BJ (cell line): ENCODE measurements around the gene EXOC3L4. TPM values are rescaled to one million over a fixed set of nuclear protein-coding genes. Genes with fewer than 3 reads are reported as not detected.

Experiments
- CTCF ChIA-PET: fragments of 350-600 bp; formaldehyde crosslinking; extraction: SDS; loops from one replicate; lab custom pipeline; 2021; ENCODE audit warnings: antibody characterized with exemption, inconsistent platforms; lab: Yijun Ruan, JAX
- POLR2A ChIA-PET: fragments of 300-600 bp; sonication (Branson Sonifier 250); formaldehyde crosslinking; extraction: SDS; loops from one replicate; lab custom pipeline; 2021; ENCODE audit warnings: antibody characterized with exemption; lab: Charles Lee
- DNase-seq: peaks from one replicate; pipeline ENCODE4 v3.0.0-alpha.2; 2011; ENCODE audit warnings: low read depth
- H3K27me3 ChIP-seq: 2 replicates; pipeline ENCODE4 v1.6.0; 2011; ENCODE audit warnings: low read length; ENCODE audit not compliant: control insufficient read depth, insufficient read depth
- H3K36me3 ChIP-seq: 2 replicates; pipeline ENCODE4 v1.5.1; 2011; ENCODE audit warnings: low read length; ENCODE audit not compliant: control insufficient read depth, insufficient read depth
- H3K4me3 ChIP-seq: 2 replicates; pipeline ENCODE4 v1.5.1; 2011; ENCODE audit warnings: low read depth, mild to moderate bottlenecking, control low read depth, low read length
- polyA plus RNA-seq: library from polyadenylated mRNA; depleted of rRNA; stranded (reverse); fragments of >200 nt; gene quantifications from 2 replicates; pipeline ENCODE4 v1.2.3, GENCODE V29; 2011
- TF ChIP-seq, protein P1 (sequence below): IDR thresholded peaks from 2 replicates; pipeline ENCODE4 v1.5.1; 2011; ENCODE audit warnings: low read depth, mild to moderate bottlenecking, control low read depth, inconsistent platforms, low read length, moderate library complexity; ENCODE audit not compliant: insufficient read depth

EXOC3L4 gene
- polyA plus RNA-seq, 1 experiment = not detected

GRCh38 chr14:103123634-103124500, 29.3 kb downstream of the EXOC3L4 start:
- POLR2A ChIA-PET = no interaction called here
- H3K27me3 ChIP-seq = no peaks in the 10 kb centered on the region; the same call in 1 of the 2 replicates
- no peak for DNase-seq
- peaks cover 1% of the 10 kb centered on the region; the same call in 1 of the 2 replicates for H3K36me3 ChIP-seq
- CTCF ChIA-PET = interaction anchor here (0.5 to 1.6 kb wide), 7 partner anchors 11 to 293 kb away, joined by 3 to 7 read pairs (median 5); no protein-coding TSS in a partner anchor
- peak overlapping the region; percentile 57 for H3K4me3 ChIP-seq
- TF ChIP-seq, protein P1, sequence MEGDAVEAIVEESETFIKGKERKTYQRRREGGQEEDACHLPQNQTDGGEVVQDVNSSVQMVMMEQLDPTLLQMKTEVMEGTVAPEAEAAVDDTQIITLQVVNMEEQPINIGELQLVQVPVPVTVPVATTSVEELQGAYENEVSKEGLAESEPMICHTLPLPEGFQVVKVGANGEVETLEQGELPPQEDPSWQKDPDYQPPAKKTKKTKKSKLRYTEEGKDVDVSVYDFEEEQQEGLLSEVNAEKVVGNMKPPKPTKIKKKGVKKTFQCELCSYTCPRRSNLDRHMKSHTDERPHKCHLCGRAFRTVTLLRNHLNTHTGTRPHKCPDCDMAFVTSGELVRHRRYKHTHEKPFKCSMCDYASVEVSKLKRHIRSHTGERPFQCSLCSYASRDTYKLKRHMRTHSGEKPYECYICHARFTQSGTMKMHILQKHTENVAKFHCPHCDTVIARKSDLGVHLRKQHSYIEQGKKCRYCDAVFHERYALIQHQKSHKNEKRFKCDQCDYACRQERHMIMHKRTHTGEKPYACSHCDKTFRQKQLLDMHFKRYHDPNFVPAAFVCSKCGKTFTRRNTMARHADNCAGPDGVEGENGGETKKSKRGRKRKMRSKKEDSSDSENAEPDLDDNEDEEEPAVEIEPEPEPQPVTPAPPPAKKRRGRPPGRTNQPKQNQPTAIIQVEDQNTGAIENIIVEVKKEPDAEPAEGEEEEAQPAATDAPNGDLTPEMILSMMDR = peak; percentile 57

DNA sequence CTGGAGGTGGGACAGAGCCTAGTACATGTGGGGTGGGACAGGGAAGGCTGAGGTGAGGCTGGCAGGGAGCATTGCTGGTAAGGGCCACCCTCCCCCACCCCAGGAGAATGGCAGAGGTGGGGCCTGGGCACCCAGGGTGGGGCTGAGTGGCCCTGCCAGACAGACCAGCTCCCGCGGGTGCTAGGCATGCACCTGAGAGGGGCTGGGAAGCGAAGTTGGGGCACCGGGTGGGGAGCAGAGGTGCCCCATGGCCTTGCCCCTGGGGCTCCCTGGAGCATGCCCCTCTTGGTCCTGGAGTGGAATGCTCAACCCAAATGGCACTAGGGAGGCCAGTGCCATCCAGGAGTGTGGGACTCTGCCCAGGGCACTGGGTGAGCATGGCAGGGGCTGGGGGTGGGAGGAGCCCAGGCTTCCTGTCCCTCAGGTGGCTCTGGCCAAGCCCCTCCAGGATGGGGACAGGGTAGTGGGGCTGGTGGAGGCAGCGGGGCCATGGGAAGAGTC, 30.0 kb downstream of the EXOC3L4 start:
- no peak for DNase-seq
- CTCF ChIA-PET = interaction anchor here (0.8 to 1.6 kb wide), 6 partner anchors 10 to 26 kb away, joined by 3 to 7 read pairs (median 5); no protein-coding TSS in a partner anchor
- peaks cover 1% of the 10 kb centered on the region; the same call in 1 of the 2 replicates for H3K36me3 ChIP-seq
- no peaks in the 10 kb centered on the region; the same call in 1 of the 2 replicates for H3K27me3 ChIP-seq
- TF ChIP-seq, protein P1 = no peak
- H3K4me3 ChIP-seq = peak overlapping the region; percentile 57
- POLR2A ChIA-PET = interaction anchor here (0.5 kb wide), 1 partner anchor 177 kb away, joined by 5 read pairs; no protein-coding TSS in a partner anchor

DNA sequence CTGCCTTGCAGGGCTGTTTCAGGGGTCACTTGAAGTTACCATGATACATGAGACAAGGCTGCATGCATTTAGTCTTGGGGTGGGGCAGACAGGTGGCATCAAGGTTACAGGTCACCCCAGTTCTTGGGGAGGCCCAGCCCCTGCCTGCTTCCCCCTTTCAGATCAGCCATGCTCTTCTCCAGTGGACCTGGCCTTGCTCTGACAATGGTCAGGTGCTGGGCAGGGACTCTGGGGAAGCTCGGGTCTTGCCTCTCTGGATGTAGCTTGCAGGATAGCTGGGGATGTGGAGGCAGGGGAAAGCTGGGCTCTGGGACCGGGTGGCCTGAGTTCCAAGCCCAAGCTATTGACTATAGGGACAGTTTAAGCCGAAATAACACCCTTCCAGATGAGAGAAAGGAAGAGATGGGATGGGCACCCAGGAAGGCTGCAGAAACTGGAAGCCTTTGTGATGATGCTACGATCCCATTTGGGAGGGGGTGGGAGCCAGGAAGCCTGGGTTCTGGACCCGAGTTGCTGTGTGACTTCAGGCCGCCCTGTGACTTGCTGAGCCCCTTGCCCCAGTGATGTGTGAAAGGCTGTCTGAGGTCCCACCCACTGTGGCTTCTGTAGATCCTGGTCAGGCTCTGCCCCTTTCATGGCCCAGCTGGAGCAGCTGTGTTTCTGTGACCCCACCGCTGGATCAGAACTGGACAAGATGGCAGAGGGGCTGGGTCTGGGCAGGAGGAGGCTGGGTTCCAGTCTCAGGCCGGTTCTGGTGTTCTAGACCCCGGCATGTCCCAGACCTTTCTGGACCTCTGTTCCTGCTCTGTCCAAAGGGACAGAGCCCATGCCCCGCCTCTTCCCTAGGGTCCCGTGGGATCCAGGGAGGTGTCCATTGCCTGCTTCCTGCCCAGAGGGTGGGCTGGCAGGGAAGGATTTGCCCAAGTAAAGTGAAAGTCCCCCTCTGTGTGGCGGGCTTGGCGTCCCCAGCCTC, 30.9 kb downstream of the EXOC3L4 start:
- Histone ChIP-seq H3K4me3 (no peak overlapping the region), H3K36me3 (peaks cover 6% of the 10 kb centered on the region), H3K27me3 (no peaks in the 10 kb centered on the region; the same call in 1 of the 2 replicates)
- ChIA-PET CTCF (interaction anchor here (1.0 to 3.3 kb wide), 5 partner anchors 9 to 54 kb away, joined by 3 to 22 read pairs (median 3); no protein-coding TSS in a partner anchor), POLR2A (interaction anchor here (0.5 to 0.6 kb wide), 2 partner anchors 10 to 176 kb away, joined by 3 to 5 read pairs; no protein-coding TSS in a partner anchor)
- TF ChIP-seq, protein P1 = no peak
- DNase-seq = no peak

DNA sequence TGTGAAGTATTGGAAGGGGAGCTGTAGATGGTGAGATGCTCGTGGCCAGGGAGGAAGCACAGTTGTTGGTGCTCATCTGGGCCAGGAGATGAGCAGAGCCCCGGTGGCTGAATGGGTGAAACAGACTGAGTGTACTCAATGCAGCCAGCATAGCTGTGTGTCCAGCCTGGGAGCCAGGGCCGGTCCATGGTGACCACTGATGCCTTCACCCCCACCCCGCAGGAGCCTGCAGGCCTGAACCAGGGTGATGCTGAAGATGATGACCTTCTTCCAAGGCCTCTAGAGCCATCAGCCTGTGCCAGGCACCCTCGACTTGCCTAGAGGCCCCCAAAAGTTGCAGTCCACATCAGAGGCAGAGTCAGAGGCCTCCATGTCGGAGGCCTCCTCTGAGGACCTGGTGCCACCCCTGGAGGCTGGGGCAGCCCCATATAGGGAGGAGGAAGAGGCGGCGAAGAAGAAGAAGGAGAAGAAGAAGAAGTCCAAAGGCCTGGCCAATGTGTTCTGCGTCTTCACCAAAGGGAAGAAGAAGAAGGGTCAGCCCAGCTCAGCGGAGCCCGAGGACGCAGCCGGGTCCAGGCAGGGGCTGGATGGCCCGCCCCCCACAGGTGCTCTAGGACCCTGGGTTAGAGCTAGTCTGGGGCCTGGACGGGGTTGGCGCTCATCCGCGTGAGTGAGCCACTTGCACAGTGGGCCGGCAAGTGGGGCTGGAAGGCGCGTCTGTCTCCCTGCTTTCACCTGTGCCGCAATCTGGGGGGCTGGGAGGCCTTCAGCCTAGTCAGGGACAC, 31.8 kb downstream of the EXOC3L4 start:
- POLR2A ChIA-PET = interaction anchor here (0.6 kb wide), 1 partner anchor 9 kb away, joined by 3 read pairs; no protein-coding TSS in a partner anchor
- Histone ChIP-seq H3K4me3 (0 out of 2 replicates have a peak overlapping the region, but pooled peaks have one; percentile 6), H3K27me3 (no peaks in the 10 kb centered on the region), H3K36me3 (peaks cover 6% of the 10 kb centered on the region)
- no peak for DNase-seq
- TF ChIP-seq, protein P1 = no peak
- CTCF ChIA-PET = interaction anchor here (0.8 to 3.3 kb wide), 5 partner anchors 9 to 53 kb away, joined by 3 to 22 read pairs (median 3); no protein-coding TSS in a partner anchor
